HG02981 (cell line): ENCODE measurements around the gene MED12L.

Source experiments
- ATAC-seq: cut with Tn5 transposase; IDR thresholded peaks from one replicate; pipeline ENCODE4 v1.9.1; 2021; ENCODE audit warnings: mild to moderate bottlenecking, moderate library complexity; ENCODE audit not compliant: unreplicated experiment

The MED12L gene

DNA sequence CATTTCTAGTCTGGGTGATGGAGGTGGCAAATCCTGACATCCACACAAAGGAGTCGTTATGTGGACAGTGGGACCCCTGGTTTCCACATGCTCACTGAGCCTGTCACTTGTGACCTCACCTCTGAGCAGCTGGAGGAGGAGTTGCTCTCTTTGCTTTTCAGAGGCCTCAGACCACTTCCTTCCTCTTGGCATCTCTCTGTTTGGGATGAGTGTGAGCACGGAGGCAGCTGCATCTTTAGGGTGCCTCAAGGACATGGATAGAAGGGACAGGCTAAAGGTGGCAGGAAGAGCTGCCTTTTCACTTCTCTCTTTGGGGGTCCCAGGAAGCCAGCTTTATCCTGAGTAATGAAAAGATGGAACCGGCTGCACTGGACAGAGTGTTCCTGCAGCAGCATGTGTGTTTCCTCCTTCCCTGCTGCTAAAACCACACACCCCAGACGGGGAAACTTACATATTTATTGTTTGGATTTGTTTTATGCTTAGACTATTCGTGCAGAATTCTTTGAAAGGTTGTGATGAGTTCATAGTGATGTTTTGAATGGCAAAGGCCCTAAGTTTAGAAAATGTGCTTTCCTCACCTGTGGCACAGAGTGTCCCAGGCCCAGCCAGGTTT, 85.8 kb downstream of the MED12L start:
- peak; percentile 68 for ATAC-seq

DNA sequence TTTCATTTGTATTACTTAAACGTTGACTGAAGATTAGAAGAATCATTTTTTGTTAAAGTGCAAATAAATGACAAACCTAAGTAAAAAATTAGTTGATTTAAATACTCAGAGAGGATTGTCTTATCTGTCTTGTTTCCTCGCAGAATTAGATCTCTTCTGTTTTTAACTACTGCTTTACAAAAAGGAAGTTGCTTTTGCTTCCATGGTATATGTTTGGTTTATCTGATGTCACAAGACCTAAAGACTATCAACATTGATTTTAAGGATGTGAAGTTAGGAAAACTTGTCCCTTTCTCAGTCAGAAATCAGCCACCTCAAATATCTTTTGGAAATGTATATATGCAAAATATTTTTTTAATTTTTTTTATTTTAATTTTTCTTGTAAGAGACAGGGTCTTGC, 88.9 kb downstream of the MED12L start:
- no peak for ATAC-seq

DNA sequence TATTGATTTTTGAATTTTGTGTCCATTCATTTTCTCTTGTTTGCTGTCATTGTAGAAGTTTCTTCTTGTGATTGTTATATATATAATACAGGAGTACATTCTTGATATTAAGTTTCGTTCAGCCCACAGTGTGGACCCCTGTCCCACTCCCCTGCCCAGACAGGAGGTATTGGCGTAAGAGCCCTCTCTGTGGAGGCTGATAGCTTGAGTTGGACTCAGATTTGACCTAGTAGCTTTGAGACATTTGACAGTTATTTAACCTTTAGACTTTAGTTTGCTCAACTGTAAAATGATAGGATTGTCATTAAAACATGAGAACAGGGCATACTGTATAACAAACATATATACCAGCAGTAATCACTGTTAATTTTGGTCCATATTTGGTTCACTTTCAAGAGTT, 90.5 kb downstream of the MED12L start:
- no peak for ATAC-seq

DNA sequence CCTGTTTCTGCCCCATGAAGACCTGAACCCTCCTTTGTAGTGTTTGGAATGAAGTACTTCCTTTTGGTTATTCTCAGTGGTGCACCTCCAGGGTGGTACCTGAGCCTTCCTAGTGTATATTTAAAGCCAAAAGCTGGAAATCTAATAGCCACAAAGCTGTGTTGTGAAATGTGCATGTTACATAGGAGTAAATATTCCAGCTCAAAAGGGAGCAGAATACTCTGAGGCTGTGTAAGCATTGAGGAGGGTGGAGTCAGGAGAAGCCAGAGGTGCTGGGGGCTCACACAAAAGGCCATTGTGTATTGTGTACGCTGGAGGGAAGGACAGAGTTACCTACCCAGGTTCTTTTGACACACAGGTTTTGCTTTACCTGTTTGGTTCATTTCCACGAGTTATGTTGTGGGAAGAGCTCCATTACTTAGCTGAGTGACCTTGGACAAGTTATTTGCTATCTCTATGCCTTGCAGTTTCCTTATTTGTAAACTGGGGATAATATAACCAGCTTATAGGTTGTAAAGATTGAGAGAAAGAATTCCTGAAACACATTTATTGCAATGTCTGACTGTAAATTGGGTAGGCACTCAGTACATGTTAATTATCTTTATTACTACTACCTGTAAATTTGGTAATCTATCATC, 92.9 kb downstream of the MED12L start:
- no peak for ATAC-seq

DNA sequence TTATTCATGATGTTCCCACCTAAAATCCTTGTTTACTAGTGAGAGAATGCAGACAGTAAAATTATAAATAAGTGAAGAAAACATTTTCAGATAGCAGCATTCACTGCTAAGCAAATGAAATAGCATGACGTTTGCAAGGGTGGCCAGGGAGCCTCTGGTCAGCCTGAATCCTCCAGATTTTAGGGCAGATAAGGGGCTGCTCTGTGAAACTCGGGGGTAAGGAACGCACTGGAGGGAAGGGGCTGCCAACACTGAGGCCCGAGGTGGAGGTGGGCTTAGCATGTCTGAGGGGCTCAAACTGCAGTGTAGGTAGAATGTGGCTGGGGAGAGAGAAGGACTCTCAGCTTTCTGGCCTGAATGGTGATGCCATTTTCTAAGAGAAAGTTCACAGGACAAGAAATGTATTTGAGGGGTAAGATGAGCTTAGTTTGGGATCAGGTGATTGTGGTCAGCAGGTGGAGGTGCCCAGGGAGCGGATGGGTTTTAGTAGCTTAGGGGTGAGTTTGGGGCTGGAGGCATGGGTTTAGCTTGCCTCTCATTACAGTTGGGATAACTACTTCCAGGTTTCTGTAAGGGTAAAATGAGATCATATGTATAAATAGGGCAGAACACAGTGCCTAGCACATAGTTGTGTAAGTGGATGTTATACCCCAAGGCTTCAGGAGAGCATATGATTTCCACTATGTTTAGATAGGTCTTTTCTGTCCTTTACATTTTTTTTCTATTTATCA, 97.0 kb downstream of the MED12L start:
- no peak for ATAC-seq

DNA sequence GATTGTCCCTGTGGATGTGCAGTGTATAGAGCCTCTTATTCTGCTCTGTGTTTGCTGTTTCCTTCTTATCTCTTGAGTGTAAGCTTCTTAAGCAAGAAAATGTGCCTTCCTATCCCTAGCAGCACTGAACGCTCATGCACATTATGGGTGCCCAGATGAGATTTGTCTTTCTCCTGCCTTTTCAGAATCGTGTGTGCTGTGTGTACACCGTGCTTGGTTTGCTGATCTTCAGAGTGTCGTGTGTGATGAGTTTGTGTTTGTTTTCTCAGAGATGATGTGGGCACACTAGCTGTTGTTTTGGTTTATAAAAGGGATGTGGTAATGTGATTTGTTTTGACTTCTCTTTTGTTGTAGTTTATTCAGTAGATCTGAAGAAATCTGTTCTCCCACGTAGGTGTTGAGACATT, 97.8 kb downstream of the MED12L start:
- ATAC-seq: no peak

DNA sequence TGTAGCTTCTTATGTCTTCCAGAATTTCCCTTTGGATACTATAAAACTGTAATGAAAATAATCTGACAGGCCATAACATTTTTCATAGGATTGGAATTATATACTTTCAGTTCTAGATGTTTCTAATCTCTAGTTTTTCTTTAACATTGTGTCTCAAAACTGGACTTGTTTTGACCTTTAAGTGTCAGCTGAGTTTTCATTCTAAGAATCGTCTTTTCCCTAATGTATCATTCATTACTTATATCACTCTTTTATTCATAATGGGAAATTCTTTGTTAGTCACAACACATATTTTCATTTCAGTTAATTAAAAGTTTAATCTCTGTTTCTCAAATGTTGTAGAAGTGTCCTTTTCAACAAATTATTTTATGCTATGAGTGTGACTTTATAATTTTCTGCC, 105.6 kb downstream of the MED12L start:
- ATAC-seq: no peak

DNA sequence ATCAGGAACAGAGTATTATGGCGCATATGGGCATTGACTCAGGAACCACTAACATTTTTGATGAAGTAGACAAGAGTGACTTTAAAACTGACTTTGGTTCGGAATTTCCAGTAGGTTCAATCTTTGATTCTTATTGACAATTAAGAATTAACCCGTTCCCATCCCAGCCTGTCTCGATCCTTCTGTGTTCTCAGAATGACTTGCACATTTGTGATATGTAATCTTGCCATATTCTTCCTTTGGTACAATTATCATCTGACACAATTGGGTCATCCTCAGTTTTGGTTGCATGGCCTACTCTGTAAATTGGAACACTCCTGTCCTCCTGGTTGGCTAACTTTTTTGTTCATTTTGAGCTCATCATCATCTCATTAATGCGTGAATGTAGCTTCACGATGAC, 107.1 kb downstream of the MED12L start:
- ATAC-seq: no peak

DNA sequence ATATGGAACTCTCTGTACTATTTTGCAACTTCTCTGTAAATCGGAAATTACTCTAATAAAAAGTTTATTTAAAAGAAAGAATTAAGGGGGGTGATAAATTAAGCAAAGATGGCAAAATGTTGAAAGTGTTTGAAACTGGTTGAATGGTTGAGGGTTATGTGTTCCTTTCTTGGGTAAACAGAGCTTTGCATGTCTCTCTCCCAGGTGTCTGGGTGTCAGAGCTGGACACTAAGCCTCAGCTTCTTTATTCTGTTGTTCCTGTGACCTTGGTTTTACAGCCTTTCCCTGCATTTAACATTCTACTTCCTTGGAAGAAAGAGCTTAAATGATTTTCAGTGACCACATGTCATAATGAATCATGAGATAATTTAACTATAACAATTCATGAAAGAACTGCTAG, 110.4 kb downstream of the MED12L start:
- ATAC-seq: no peak

DNA sequence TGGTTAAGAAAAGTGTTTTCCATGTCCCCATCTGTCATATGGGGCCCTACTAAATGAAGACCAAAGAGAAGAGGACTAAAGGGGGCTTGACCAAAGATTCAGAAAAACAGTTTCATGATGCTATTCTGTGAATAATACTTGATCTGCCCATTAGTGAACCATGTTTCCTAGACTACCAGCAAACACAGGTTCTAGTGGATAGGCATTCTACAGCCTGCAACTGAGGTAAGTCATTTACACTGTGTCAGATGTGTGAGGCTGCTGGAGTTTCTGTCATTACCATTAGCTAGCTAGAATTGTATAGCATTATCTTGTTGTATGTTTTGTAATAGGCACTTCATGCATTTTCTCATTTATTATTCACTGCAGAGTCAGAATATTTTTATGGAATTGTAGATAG, 111.0 kb downstream of the MED12L start:
- no peak for ATAC-seq

DNA sequence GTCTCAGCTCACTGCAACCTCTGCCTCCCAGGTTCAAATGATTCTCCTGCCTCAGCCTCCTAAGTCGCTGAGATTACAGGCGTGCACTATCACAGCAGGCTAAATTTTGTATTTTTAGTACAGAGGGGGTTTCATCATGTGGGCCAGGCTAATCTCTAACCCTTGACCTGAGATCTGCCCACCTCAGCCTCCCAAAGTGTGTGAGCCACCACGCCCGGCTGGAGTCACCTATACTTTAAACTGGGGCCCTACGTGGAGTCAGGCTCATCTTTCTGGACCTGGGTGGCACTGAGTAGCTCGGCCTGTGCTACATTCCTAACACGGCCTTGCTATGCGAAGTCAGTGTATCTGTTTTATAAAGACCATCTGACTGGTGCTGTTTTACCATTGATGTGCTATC, 111.8 kb downstream of the MED12L start:
- ATAC-seq: no peak

DNA sequence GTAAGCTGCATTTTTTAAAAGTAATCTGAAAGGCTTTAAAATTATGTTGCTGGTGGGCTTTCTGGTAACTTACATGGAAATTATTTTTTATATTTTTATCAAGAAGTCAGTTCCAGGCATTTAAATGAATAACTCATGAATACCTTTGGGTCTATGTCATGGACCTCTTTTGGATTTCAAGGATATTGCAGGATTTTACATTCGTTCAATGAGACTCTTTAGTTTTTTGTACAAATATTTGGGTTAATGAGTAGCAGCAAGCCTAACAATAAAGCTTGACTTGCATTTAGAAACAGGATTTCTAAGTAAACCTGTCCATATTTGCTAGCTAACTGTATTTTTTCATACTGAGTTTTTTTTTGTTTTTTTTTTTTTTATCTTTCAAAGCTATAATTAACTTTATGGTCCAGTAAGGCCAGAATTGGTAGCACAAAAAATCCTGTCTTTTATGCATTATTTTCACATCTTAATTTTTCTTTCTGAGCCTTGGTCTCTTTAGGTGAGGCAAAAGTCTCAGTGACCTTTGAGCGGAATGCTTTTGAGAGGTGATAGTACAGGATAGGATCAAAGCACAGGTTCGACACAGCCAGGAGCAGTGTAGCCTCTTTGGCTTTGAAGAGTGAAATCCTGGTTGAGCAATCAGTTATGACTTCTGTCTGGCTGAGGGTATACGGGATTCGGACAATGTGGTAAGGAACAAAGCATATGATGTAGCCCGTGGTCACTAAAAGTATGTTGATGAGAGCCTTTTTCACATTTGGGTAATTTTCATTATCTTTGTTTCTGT, 112.7 kb downstream of the MED12L start:
- no peak for ATAC-seq

DNA sequence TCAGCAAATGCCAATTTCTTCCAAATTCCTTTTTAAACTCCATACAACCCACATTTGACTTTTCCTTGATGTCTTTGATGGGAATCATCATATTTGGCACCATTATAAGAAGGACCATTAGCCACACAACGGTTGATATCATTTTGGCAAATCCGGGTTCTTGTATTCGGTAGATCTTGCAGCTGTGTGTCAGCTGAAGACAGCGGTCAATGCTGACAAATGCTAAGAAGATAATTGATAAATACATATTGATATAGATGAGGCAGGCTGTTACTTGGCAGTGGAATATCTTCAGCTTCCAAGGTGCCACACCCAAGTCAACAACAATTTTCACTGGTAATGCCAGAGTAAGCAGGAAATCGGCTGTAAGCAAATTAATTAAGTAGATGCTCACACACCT, 113.4 kb downstream of the MED12L start:
- ATAC-seq: no peak

DNA sequence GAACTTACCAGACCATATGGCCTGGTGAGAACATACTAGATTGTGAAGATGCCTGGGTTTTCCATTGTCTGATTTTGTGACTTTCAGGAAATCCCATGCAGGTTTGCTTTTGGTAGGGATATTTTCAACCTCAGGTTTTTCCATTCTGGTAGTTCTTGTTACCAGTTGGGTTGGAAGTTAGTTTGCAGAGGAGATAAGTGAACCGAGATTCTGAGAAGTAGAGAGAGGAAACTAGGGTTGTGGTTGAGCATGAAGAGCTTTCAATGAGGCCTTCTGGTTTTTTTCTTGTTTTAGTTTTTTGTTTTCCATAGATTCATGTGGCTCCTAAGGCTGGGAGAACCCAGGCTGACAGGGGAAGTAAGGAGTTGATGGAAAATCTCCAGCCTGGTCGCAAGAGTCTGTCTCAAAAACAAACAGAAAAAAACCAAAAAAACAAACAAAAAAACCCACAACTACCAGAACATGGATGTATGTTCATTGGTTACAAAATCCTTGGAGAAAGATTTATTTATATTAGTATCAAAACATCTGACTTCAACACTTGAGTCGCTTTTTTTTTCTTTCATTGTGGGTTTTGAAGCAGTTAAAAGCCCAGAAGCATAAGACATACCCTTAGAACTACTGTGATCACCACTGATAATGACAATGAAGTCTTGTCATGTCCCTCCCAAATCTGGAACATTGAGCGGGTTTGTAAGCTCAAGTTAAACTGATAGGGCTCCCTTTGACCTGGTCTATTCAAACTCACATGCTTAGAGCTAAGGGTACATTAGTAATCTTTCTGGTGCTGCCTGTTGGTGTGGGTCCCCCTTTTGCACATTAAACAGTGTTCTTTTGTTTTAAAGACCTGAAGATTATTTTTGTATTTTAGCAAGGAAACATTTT, 114.3 kb downstream of the MED12L start:
- no peak for ATAC-seq

DNA sequence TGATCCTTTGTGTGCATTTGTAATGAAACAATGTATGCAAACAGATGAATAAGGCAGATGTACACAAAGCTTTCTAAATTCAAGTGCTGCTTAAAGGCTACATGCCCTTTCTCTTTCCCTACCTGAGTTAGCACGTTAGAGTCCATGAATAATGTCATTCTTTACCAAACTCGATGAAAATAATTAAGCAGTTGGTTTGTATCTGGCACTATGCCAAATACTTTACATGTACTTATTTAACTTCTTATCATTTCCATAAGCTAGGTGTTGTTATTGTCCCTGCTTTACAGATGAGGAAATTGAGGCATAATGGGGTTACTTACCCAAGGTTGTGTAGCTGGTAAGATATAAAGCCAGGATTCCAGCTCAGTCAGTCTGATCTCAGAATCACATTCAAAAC, 115.1 kb downstream of the MED12L start:
- ATAC-seq: no peak

DNA sequence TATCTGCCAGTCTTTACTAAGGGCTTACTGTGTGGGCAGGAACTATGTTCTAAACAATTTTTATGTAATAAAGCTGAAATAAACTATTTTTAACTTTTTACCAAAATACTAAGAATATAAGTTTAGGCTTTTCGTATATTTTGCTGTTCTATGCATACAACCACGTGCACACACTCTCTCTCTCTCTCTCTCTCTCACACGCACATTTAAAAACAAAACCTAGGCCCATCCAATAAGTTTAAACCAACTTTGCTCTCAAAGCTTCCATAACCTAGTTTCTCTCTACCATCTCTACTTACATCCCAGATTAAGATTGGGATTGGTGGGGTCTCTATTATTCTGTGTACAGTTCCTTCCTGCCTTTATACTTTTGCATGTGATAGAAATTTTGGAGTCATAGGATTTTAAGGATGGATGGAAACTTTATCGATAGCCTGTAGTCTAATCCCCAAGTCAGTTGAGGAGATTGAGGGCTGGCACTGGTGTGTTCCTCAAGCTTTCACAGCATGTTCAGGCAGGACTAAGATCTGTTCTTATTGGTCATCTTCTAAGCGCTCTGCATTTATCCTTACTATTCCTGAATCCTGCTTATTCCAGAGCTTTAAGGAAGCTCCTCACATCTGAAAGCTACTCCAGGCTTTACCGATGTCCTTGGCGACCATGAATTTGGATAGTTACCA, 115.7 kb downstream of the MED12L start:
- ATAC-seq: no peak

DNA sequence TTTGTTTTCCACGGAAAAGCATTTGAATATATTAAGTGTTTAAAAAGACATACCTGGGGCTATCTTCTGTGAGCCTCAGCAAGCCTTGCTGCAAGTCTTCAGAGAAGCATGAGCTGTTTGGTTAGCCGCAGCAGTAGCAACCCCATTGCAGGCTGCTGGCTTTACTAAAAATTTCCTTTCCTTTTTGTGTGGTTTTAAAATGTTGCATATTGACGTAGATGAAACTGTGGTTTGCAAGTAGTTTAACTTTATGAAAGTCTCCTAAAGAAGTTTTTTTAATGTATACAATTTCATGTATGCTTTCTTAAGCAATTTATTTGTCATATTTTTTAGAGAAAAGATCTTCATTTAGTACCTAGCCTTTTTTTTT, 117.6 kb downstream of the MED12L start, which contains the start of gene GPR171:
TSS of gene GPR171 (minus strand) at position 166 of the 370 bp plus-strand sequence. CDS start 3,830 bp downstream, outside the sequence.
- ATAC-seq: peak; percentile 89

DNA sequence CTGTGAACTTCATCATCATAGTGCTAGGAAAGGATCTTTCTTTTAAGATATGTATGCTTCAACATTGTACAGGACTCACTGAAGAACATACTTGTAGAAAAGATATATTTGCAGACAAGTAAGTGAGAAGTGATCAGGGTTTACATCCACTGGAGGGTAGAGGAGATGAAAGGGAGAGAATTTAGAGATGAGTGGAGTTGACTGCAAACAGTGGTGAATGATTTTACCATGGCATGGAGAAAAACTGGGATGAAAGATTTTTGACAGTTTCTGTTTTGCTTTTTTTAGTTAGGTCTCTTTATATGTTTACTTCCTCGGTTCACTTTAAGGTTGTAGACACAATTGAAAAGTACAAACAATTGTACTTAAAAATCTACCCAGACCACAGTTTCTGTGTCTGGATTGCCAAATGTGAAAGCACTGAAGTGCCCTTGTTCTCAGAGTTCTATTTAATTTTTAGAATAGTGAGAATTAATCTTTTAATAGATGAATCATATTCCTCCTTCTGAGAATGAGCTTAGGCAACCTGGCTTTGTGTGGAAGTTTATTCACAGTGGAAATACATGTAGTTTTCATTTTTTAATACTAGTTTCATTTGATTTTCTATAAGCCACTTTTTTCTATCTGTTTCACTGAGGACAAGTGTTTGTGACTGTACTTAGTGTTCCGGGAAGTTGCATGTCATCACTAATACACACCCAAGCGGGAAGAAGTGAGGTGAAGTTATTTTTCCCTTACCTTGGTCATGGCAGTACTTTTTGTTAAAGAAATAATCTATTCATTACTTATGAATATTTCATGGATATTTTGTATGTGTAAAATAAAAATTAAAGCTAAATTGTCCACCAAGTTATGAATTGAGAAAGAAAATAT, 119.3 kb downstream of the MED12L start:
- ATAC-seq: no peak

DNA sequence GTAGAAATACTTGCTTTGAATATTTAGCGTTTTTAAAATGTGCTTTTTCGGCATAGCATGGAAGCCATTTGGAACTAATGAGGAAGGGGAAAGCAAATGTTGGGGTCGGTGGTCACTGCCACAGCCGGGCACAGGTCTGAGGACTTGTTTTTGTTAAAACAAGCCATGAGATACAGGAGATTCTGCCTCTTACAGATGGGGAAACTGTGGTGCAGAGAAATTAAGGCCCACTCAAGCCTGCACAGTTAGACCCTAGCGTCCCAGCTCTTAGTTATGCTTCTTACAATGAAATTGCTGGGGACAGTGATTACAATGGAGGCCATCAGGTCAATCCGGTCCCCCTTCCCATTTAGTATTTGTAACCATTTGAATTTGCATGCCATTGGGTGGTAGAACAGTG, 120.0 kb downstream of the MED12L start:
- ATAC-seq: no peak
